DMS153 treated with DMSO at 0.1 percent for 48 hours (cell line): Measurements from ENCODE around the gene ZNRF1.
"Not testable (repeated sequence)": the region's sequence is repeated elsewhere in the genome, so short reads cannot be mapped to it uniquely, and the experiment has no call there.

Source experiments
- DNase-seq: peaks from one replicate; lab custom pipeline; 2025; ENCODE audit not compliant: unreplicated experiment; lab: John Stamatoyannopoulos, UW

Gene ZNRF1

GRCh38 chr16:75026239-75026891 lies 27.5 kb downstream of the ZNRF1 start:
- not testable (repeated sequence) for DNase-seq

- DNase-seq: no peak
Observed at GRCh38 chr16:75026892-75027391, 28.1 kb downstream of the ZNRF1 start.

- no peak for DNase-seq
Observed at GRCh38 chr16:75027520-75028300, 28.9 kb downstream of the ZNRF1 start.

- DNase-seq: no peak
Observed at GRCh38 chr16:75028544-75029135, 29.8 kb downstream of the ZNRF1 start.

- DNase-seq: no peak
Observed at GRCh38 chr16:75029854-75030253, 31.0 kb downstream of the ZNRF1 start.

GRCh38 chr16:75032655-75033054 lies 33.8 kb downstream of the ZNRF1 start:
- no peak for DNase-seq

- no peak for DNase-seq
Observed at GRCh38 chr16:75035410-75035968, 36.7 kb downstream of the ZNRF1 start.

GRCh38 chr16:75038036-75038858 lies 39.4 kb downstream of the ZNRF1 start:
- no peak for DNase-seq

- DNase-seq: no peak
Observed at GRCh38 chr16:75039941-75040340, 41.1 kb downstream of the ZNRF1 start.

- DNase-seq: no peak
Observed at GRCh38 chr16:75042426-75043174, 43.8 kb downstream of the ZNRF1 start.

GRCh38 chr16:75043175-75043895 lies 44.5 kb downstream of the ZNRF1 start:
- no peak for DNase-seq

- no peak for DNase-seq
Observed at GRCh38 chr16:75044800-75045361, 46.1 kb downstream of the ZNRF1 start.

- no peak for DNase-seq
Observed at GRCh38 chr16:75045424-75045823, 46.6 kb downstream of the ZNRF1 start.

- DNase-seq: no peak
Observed at GRCh38 chr16:75048054-75048453, 49.2 kb downstream of the ZNRF1 start.

- no peak for DNase-seq
Observed at GRCh38 chr16:75048530-75048929, 49.7 kb downstream of the ZNRF1 start.

GRCh38 chr16:75052481-75053202 lies 53.8 kb downstream of the ZNRF1 start:
- DNase-seq: no peak

- DNase-seq: peak; percentile 82
Observed at GRCh38 chr16:75053791-75054555, 55.1 kb downstream of the ZNRF1 start.

- no peak for DNase-seq
Observed at GRCh38 chr16:75054556-75054947, 55.7 kb downstream of the ZNRF1 start.
